ENCODE measurements around the gene ADAMTS14.

DNA sequence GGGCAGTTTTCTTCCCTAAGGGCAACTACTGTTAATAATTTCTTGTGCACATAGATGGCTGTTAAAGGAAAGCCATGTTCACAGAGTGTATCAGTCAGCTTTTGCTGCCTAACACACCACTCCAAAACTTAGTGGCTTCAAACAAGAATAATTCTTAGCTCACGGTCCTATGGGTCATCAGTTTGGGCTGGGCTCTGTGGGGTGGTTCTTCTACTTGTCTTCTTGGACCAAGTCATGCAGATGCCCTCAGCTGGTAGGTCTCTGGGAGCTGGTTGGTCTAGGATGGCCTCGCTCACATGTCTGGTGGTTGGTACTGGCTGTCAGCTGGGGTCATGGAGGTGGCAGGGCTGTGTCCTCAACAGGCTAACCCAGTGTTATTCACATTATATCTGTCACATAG is 73.2 kb downstream of the ADAMTS14 start:
- TF ChIP-seq POLR2A (IDR thresholded peaks at IDR 0.05; ENCODE audit: extremely low read depth, insufficient read length): no peak
- TF ChIP-seq, protein P1, sequence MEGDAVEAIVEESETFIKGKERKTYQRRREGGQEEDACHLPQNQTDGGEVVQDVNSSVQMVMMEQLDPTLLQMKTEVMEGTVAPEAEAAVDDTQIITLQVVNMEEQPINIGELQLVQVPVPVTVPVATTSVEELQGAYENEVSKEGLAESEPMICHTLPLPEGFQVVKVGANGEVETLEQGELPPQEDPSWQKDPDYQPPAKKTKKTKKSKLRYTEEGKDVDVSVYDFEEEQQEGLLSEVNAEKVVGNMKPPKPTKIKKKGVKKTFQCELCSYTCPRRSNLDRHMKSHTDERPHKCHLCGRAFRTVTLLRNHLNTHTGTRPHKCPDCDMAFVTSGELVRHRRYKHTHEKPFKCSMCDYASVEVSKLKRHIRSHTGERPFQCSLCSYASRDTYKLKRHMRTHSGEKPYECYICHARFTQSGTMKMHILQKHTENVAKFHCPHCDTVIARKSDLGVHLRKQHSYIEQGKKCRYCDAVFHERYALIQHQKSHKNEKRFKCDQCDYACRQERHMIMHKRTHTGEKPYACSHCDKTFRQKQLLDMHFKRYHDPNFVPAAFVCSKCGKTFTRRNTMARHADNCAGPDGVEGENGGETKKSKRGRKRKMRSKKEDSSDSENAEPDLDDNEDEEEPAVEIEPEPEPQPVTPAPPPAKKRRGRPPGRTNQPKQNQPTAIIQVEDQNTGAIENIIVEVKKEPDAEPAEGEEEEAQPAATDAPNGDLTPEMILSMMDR (IDR thresholded peaks at IDR 0.05; ENCODE audit: low read depth, low read length): no peak
- TF ChIP-seq, protein P2, sequence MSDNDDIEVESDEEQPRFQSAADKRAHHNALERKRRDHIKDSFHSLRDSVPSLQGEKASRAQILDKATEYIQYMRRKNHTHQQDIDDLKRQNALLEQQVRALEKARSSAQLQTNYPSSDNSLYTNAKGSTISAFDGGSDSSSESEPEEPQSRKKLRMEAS (IDR thresholded peaks at IDR 0.05; ENCODE audit: low read depth, low read length): no peak
- no peak for TF ChIP-seq MYC (IDR thresholded peaks at IDR 0.05; ENCODE audit: low read depth, low read length)

All from NB4 (cell line).